ENCODE data around the gene MAGEB6B.
"Not testable (repeated sequence)": the region's sequence is repeated elsewhere in the genome, so short reads cannot be mapped to it uniquely, and the experiment has no call there.

MAGEB6B gene

GRCh38 chrX:26160301-26160700, at the start of gene MAGEB6B:
MAGEB6B (plus strand) TSS chrX:26160601; CDS start chrX:26160601, 0 bp downstream.
- in situ Hi-C loops (cut with MboI; ENCODE audit: low sequenced_read_pairs), result no loop called here

- in situ Hi-C loops (cut with MboI; ENCODE audit: low sequenced_read_pairs), result no loop called here
Observed at GRCh38 chrX:26138274-26138673, 22.1 kb upstream of the MAGEB6B start, which contains the start of gene MAGEB18. MAGEB18 (plus strand) TSS chrX:26138343; CDS start chrX:26138986, 643 bp downstream.

- in situ Hi-C loops (cut with MboI; ENCODE audit: low sequenced_read_pairs), result no loop called here
Observed at GRCh38 chrX:26146024-26146423, 14.4 kb upstream of the MAGEB6B start.

DNA sequence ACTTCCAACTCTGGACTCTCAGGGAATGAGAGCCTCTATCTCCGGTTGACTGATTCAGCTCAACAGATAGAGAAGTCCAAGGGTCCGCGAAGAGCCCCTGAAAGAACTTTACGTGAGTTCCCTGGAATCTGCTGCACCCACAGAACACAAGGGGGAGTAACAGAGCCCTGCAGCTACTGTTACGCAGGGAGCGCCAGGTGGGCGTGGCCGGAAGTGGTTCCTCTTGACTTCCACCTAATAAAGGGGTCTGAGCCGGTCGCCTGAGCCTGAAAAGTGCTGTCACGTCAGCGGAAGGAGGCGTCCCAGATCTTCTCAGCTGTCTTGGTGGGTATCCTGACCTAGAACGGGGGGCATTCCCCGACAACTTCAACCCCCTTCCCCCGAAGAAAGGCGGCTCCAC, 31.8 kb downstream of the MAGEB6B start, which contains the start of gene MAGEB6:
TSS of gene MAGEB6 (plus strand) at position 237 of the 400 bp plus-strand sequence. CDS start 1,407 bp downstream, outside the sequence.
- in situ Hi-C loops (cut with MboI; ENCODE audit: low sequenced_read_pairs), result no loop called here

DNA sequence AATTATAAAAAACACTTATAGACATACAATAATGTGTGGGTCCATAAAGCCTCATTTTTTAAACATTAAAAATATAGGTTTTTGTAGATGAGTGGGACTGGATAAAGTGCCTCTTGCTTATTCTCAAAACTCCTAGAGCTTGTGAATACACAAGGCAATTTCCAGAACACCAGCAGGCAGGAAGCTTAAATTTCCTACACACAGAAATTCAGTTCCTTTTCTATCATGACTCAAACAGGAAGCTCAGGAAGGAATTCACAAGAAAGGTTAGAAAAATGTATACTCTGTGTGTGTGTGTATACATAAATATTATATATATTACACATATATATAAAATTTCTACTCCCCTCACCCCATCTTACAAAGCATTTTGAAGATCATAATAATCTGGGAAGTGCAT, 43.2 kb downstream of the MAGEB6B start:
- in situ Hi-C loops (cut with MboI; ENCODE audit: low sequenced_read_pairs), result no loop called here

- in situ Hi-C loops (cut with MboI; ENCODE audit: low sequenced_read_pairs), result not testable (repeated sequence)
Observed at GRCh38 chrX:26204717-26205116, 44.3 kb downstream of the MAGEB6B start.

GRCh38 chrX:26208012-26208411, 47.6 kb downstream of the MAGEB6B start:
- in situ Hi-C loops (cut with MboI; ENCODE audit: low sequenced_read_pairs), result no loop called here

All from hTERT RPE-1 (cell line).